Thymus (tissue), 11 donors: ENCODE results near the gene POLRMT. TPM values are rescaled to one million over a fixed set of nuclear protein-coding genes. Genes with fewer than 3 reads are reported as not detected.
"Not testable (repeated sequence)": the region's sequence is repeated elsewhere in the genome, so short reads cannot be mapped to it uniquely, and the experiment has no call there.

Experiments used
- DNase-seq, 9 donors: peaks; one replicate each; pipeline ENCODE4 v3.0.0-alpha.2; 2013; ENCODE audit warnings: low spot score in 9 of 9, low read depth in 6 of 9, missing footprints in 1 of 9
- H3K27ac ChIP-seq, 2 donors: one replicate each; pipeline ENCODE4 v1.5.1; 2013; ENCODE audit warnings: control low read depth in 1 of 2, low read depth in 1 of 2, low read length in 1 of 2, mild to moderate bottlenecking in 1 of 2, moderate library complexity in 1 of 2
- H3K27me3 ChIP-seq, 2 donors: one replicate each; pipeline ENCODE4 v1.5.1; 2013; ENCODE audit warnings: low read length in 1 of 2; ENCODE audit not compliant: control insufficient read depth in 2 of 2, insufficient read depth in 1 of 2
- H3K36me3 ChIP-seq, 2 donors: one replicate each; pipeline ENCODE4 v1.5.1; 2013; ENCODE audit warnings: low read length in 1 of 2, mild to moderate bottlenecking in 1 of 2, moderate library complexity in 1 of 2; ENCODE audit not compliant: control insufficient read depth in 2 of 2, insufficient read depth in 2 of 2
- H3K4me1 ChIP-seq, 2 donors: one replicate each; pipeline ENCODE4 v1.5.1; 2013; ENCODE audit warnings: low read length in 2 of 2; ENCODE audit not compliant: control insufficient read depth in 2 of 2, insufficient read depth in 2 of 2
- H3K4me3 ChIP-seq, 2 donors: one replicate each; pipeline ENCODE4 v1.5.1; 2013; ENCODE audit warnings: low read length in 2 of 2, control low read depth in 1 of 2, mild to moderate bottlenecking in 1 of 2
- H3K9me3 ChIP-seq, 2 donors: one replicate each; pipeline ENCODE4 v1.5.1; 2013; ENCODE audit warnings: low read length in 1 of 2, mild to moderate bottlenecking in 1 of 2; ENCODE audit not compliant: control insufficient read depth in 2 of 2, insufficient read depth in 1 of 2
- WGBS: extraction: QIAGEN DNeasy Blood & Tissue Kit; methylation state at CpG from one replicate; pipeline ENCODE4 v1.1.7; 2013; 5-methylcytosine and 5-hydroxymethylcytosine counted together
- polyA plus RNA-seq: library from polyadenylated mRNA; stranded (reverse); fragments of 200-250 nt; gene quantifications from one replicate; pipeline ENCODE4 v1.2.3, GENCODE V29; 2013
- total RNA-seq: library from RNA; stranded (reverse); fragments of 120-200 nt; gene quantifications from one replicate; pipeline ENCODE4 v1.2.4, GENCODE V29; 2013
- donor health status: healthy.

POLRMT gene
- total and polyA plus RNA-seq, 2 donors: 37.0 to 130 TPM

DNA sequence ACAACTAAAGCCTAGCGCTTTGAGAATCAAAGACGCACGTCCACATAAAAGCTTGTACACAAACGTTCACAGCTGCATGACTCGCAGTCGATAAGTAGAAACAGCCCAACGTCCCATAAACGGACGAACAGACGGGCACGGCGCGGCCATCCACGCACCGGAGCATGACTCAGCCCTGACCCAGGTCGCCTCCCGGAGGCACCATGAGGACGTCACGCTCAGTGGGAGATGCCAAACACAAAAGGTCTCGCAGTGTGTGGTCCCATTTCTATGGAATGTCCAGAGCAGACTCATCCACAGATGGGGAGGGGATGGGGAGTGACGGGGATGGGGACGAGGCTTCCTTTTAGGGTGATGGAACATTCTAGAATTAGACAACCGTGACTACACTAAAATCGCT is 9.4 kb downstream of the POLRMT start:
- H3K27ac ChIP-seq: no peak overlapping the region
- no peak overlapping the region for H3K4me3 ChIP-seq
- no peaks in the 10 kb centered on the region for H3K4me1 ChIP-seq
- no peaks in the 10 kb centered on the region for H3K9me3 ChIP-seq
- H3K36me3 ChIP-seq: peaks cover 48 to 74% of the 10 kb centered on the region in 2 donors
- no peak for DNase-seq
- WGBS: 96% methylated on average over 24 of the region's 24 CpGs
- no peaks in the 10 kb centered on the region for H3K27me3 ChIP-seq

DNA sequence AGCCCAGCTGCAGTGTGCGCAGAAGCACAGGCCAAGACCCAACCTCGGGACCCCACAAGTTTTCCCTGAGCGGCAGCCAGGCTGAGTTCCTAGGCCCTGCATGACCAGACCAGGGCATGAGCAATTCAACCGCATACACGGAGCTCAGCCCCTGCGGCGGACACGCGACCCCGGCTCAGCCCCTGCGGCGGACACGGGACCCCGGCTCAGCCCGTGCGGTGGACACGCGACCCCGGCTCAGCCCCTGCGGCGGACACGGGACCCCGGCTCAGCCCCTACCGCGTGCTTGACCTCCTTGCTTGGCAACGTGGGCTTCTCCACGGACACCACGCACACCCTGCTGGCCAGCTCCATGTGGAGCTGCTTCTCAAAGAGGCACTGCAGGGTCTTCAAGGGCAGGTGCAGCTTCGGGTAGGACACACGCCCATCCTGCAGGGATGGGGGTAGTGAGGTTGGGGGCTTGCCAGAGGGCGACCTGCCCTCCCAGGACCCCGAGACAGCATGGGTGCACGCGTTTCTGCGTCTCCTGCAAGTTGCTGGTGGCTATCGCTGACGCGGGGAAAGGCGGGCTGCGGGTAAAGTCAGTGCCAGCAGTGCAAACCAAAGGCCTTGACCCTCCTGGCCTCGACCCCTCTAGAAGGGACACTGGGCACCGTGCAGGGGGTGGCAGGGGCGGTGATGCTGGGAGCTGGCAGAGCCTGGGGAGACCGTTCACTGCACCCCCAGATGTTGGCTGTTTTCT is 10.0 kb downstream of the POLRMT start:
- 98% methylated on average over 44 of the region's 44 CpGs for WGBS
- Histone ChIP-seq H3K4me1 (no peaks in the 10 kb centered on the region), H3K27ac (no peak overlapping the region), H3K4me3 (no peak overlapping the region), H3K27me3 (no peaks in the 10 kb centered on the region), H3K9me3 (no peaks in the 10 kb centered on the region), H3K36me3 (peaks cover 50 to 74% of the 10 kb centered on the region in 2 donors)
- DNase-seq: no peak

GRCh38 chr19:622666-623065 is 10.7 kb downstream of the POLRMT start:
- Histone ChIP-seq H3K4me3 (no peak overlapping the region), H3K27me3 (no peaks in the 10 kb centered on the region), H3K36me3 (peaks cover 48 to 77% of the 10 kb centered on the region in 2 donors), H3K9me3 (no peaks in the 10 kb centered on the region), H3K27ac (no peak overlapping the region), H3K4me1 (no peaks in the 10 kb centered on the region)
- DNase-seq: no peak
- WGBS: 96% methylated on average over 37 of the region's 37 CpGs

- 97% methylated on average over 24 of the region's 24 CpGs for WGBS
- Histone ChIP-seq H3K27ac (no peak overlapping the region), H3K4me3 (no peak overlapping the region), H3K9me3 (no peaks in the 10 kb centered on the region), H3K36me3 (peaks cover 45 to 86% of the 10 kb centered on the region in 2 donors), H3K4me1 (no peaks in the 10 kb centered on the region), H3K27me3 (peaks cover under 1 to 2% of the 10 kb centered on the region in 2 donors)
- no peak for DNase-seq
Measured at GRCh38 chr19:621819-622218, 11.5 kb downstream of the POLRMT start.

GRCh38 chr19:621191-621590 is 12.1 kb downstream of the POLRMT start:
- DNase-seq, H3K4me3 ChIP-seq, H3K9me3 ChIP-seq, H3K27ac ChIP-seq, H3K27me3 ChIP-seq, H3K4me1 ChIP-seq: not testable (repeated sequence)
- WGBS: 98% methylated on average over 48 of the region's 48 CpGs
- H3K36me3 ChIP-seq: peaks cover 45 to 86% of the 10 kb centered on the region in 2 donors

DNA sequence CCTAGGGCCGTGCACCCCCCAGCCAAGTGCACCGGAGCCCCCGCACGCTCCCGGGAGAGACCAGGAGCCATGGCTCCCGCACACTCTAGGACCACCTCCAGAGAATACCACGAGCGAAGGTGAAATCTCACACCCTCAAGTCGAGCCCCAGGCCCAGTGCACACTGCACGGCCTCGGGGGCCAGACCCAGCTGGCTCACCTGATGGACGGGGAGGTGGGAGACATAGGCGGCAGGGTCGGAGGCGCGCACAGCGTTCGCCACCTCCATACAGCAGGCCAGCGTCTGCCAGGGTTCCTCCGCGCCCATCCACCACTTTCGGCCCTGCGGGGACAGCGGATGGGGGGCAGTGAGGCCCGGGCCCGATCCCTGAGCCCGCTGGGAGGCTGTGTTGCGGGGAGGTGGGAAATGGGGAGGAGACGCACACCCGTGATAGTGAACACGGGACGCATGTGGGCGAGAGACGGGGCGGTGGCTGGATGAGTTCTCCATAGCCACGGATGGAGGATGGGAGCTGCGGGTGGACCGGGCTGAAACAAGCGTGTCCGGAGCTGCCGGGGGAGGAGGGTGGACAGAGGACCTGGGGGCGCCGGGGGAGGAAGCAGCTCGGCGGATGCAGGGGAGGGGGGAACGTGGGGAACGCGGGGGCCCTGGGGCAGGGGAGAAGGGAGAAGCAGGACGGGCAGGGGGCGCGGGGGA is 13.0 kb downstream of the POLRMT start:
- H3K4me3 ChIP-seq: no peak overlapping the region
- H3K4me1 ChIP-seq: no peaks in the 10 kb centered on the region
- H3K27me3 ChIP-seq: peaks cover 7 to 13% of the 10 kb centered on the region in 2 donors
- H3K9me3 ChIP-seq: peaks cover 0 to 3% of the 10 kb centered on the region in 2 donors
- no peak for DNase-seq
- H3K27ac ChIP-seq: no peak overlapping the region
- 98% methylated on average over 51 of the region's 51 CpGs for WGBS
- peaks cover 38 to 83% of the 10 kb centered on the region in 2 donors for H3K36me3 ChIP-seq

DNA sequence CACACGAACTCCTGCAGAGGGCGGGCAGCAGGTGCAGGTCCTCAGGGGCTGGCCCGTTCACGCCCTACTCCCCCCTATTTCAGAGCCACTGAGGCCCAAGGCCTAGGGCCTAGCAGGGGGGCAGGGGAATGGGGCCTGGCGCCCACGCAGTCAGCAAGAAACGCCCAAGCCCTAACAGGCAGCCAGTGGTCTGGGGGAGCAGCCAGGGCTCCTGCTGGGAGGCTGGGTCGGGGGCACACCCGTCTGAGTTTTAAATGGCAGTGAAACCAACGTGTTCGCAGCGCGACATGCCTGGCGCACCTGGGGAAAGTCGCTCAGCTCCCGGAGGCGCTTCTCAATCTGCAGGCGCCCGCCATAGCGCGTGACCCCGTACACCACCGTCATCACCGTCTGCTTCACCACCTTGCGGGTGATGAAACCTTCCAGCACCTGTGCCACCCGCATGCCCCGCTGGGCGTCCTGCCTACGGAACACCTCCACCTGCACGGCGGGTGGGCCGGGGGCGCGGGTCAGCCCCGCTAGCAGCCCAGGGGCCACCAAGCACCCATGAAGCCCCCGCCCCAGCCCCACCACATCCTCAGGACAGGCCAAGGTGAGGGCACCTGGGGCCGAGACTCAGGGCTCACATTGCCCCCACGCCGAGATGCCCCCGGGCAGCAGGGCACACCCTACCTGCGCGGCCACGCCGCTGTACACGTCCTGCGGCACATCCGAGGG is 13.9 kb downstream of the POLRMT start:
- Histone ChIP-seq H3K27ac (no peak overlapping the region), H3K36me3 (peaks cover 34 to 75% of the 10 kb centered on the region in 2 donors), H3K27me3 (peaks cover 13% of the 10 kb centered on the region in 2 donors), H3K4me3 (no peak overlapping the region), H3K9me3 (peaks cover 0 to 3% of the 10 kb centered on the region in 2 donors), H3K4me1 (no peaks in the 10 kb centered on the region)
- 95% methylated on average over 47 of the region's 47 CpGs for WGBS
- no peak for DNase-seq

- Histone ChIP-seq H3K27ac (no peak overlapping the region), H3K4me1 (no peaks in the 10 kb centered on the region), H3K4me3 (no peak overlapping the region), H3K9me3 (peaks cover 0 to 3% of the 10 kb centered on the region in 2 donors), H3K27me3 (peaks cover 13 to 17% of the 10 kb centered on the region in 2 donors), H3K36me3 (peaks cover 34 to 68% of the 10 kb centered on the region in 2 donors)
- 97% methylated on average over 27 of the region's 27 CpGs for WGBS
- no peak for DNase-seq
Measured at GRCh38 chr19:618674-619285, 14.6 kb downstream of the POLRMT start.
